Measurements from ENCODE around the gene ABTB2. TPM values are rescaled to one million over a fixed set of nuclear protein-coding genes. Genes with fewer than 3 reads are reported as not detected.
A peak's percentile ranks its signal among the peaks of the same experiment; 100 is the strongest.

ABTB2 gene
- total RNA-seq, 4 donors from 2014 or later, result 5.4 to 15.6 (median 12.8) TPM

DNA sequence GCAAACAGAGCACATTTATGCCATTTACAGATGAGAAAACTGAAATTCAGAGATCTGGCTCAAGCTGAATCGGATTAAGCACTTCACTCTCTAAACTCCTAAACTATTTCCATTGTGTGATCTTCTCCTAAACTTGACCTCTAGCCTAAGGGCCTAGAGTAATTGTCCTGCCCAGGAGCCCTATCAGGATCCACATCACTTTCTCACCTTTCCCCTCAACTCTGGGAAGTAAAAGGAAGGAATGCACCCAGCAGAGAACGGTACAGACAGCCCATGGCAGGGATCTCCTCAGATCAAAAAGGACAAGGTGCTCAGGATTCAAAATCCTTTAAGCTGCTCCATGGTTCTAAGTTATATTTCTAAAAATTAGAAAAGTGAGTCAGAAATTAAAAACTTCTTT is 102.7 kb downstream of the ABTB2 start:
- no peaks in the 10 kb centered on the region for H3K36me3 ChIP-seq
- peaks cover 24% of the 10 kb centered on the region for H3K4me1 ChIP-seq
- 96% methylated on average over 2 of the region's 2 CpGs for WGBS
- H3K9me3 ChIP-seq, result no peaks in the 10 kb centered on the region
- no peaks in the 10 kb centered on the region for H3K27me3 ChIP-seq
- H3K4me3 ChIP-seq, result no peak overlapping the region
- no peak overlapping the region for H3K27ac ChIP-seq
- TF ChIP-seq CTCF (IDR thresholded peaks at IDR 0.05) (no peak), POLR2A (IDR thresholded peaks at IDR 0.05) (no peak), POLR2AphosphoS5 (IDR thresholded peaks at IDR 0.05) (no peak), EP300 (IDR thresholded peaks at IDR 0.05) (no peak)
- DNase-seq (ENCODE audit: low spot score in 2 of 2), result no peak

GRCh38 chr11:34254011-34254410 is 103.8 kb downstream of the ABTB2 start:
- Histone ChIP-seq H3K4me3 (no peak overlapping the region), H3K27me3 (no peaks in the 10 kb centered on the region), H3K4me1 (peaks cover 24% of the 10 kb centered on the region), H3K36me3 (no peaks in the 10 kb centered on the region), H3K27ac (no peak overlapping the region), H3K9me3 (no peaks in the 10 kb centered on the region)
- TF ChIP-seq POLR2A (IDR thresholded peaks at IDR 0.05), result no peak
- no peak for TF ChIP-seq EP300 (IDR thresholded peaks at IDR 0.05)
- TF ChIP-seq CTCF (IDR thresholded peaks at IDR 0.05), result no peak
- no peak for TF ChIP-seq POLR2AphosphoS5 (IDR thresholded peaks at IDR 0.05)
- DNase-seq (ENCODE audit: low spot score in 2 of 2), result no peak
- 89% methylated on average over 4 of the region's 4 CpGs for WGBS

GRCh38 chr11:34252651-34253050 is 105.2 kb downstream of the ABTB2 start:
- TF ChIP-seq POLR2A (IDR thresholded peaks at IDR 0.05) (no peak), CTCF (IDR thresholded peaks at IDR 0.05) (no peak), EP300 (IDR thresholded peaks at IDR 0.05) (no peak)
- 87% methylated on average over 2 of the region's 3 CpGs for WGBS
- no peaks in the 10 kb centered on the region for H3K27me3 ChIP-seq
- H3K36me3 ChIP-seq, result no peaks in the 10 kb centered on the region
- H3K4me1 ChIP-seq, result peaks cover 24% of the 10 kb centered on the region
- H3K27ac ChIP-seq, result no peak overlapping the region
- no peaks in the 10 kb centered on the region for H3K9me3 ChIP-seq
- DNase-seq (ENCODE audit: low spot score in 2 of 2), result no peak
- H3K4me3 ChIP-seq, result no peak overlapping the region

GRCh38 chr11:34252015-34252414 is 105.8 kb downstream of the ABTB2 start:
- H3K27me3 ChIP-seq, result no peaks in the 10 kb centered on the region
- 71% methylated on average over 7 of the region's 7 CpGs for WGBS
- no peaks in the 10 kb centered on the region for H3K9me3 ChIP-seq
- peaks cover 24% of the 10 kb centered on the region for H3K4me1 ChIP-seq
- H3K4me3 ChIP-seq, result no peak overlapping the region
- no peak for TF ChIP-seq CTCF (IDR thresholded peaks at IDR 0.05)
- no peak for TF ChIP-seq EP300 (IDR thresholded peaks at IDR 0.05)
- TF ChIP-seq POLR2A (IDR thresholded peaks at IDR 0.05), result no peak
- no peak for TF ChIP-seq POLR2AphosphoS5 (IDR thresholded peaks at IDR 0.05)
- no peak for DNase-seq (ENCODE audit: low spot score in 2 of 2)
- H3K36me3 ChIP-seq, result no peaks in the 10 kb centered on the region
- peak overlapping the region; percentile 47 for H3K27ac ChIP-seq

- 14% methylated on average over 3 of the region's 3 CpGs for WGBS
- no peak overlapping the region for H3K4me3 ChIP-seq
- no peaks in the 10 kb centered on the region for H3K27me3 ChIP-seq
- H3K36me3 ChIP-seq, result no peaks in the 10 kb centered on the region
- TF ChIP-seq POLR2AphosphoS5 (IDR thresholded peaks at IDR 0.05), result no peak
- no peak for TF ChIP-seq EP300 (IDR thresholded peaks at IDR 0.05)
- no peak for TF ChIP-seq POLR2A (IDR thresholded peaks at IDR 0.05)
- TF ChIP-seq CTCF (IDR thresholded peaks at IDR 0.05), result no peak
- peak overlapping the region; percentile 47 for H3K27ac ChIP-seq
- DNase-seq (ENCODE audit: low spot score in 2 of 2), result no peak
- H3K4me1 ChIP-seq, result peaks cover 24% of the 10 kb centered on the region
- no peaks in the 10 kb centered on the region for H3K9me3 ChIP-seq
Observed at GRCh38 chr11:34251589-34251980, 106.2 kb downstream of the ABTB2 start.
